WI38 (cell line): Measurements from ENCODE around the gene SAC3D1.
A peak's percentile ranks its signal among the peaks of the same experiment; 100 is the strongest.

Experiments used
- H3K4me3 ChIP-seq: 2 replicates; pipeline ENCODE4 v1.5.1; 2011; ENCODE audit warnings: low read depth, mild to moderate bottlenecking, control low read depth, low read length
- TF ChIP-seq, protein P1 (sequence below): IDR thresholded peaks from 2 replicates; pipeline ENCODE4 v1.5.1; 2012; ENCODE audit warnings: low read depth, mild to moderate bottlenecking, control low read depth, low read length

Gene SAC3D1

DNA sequence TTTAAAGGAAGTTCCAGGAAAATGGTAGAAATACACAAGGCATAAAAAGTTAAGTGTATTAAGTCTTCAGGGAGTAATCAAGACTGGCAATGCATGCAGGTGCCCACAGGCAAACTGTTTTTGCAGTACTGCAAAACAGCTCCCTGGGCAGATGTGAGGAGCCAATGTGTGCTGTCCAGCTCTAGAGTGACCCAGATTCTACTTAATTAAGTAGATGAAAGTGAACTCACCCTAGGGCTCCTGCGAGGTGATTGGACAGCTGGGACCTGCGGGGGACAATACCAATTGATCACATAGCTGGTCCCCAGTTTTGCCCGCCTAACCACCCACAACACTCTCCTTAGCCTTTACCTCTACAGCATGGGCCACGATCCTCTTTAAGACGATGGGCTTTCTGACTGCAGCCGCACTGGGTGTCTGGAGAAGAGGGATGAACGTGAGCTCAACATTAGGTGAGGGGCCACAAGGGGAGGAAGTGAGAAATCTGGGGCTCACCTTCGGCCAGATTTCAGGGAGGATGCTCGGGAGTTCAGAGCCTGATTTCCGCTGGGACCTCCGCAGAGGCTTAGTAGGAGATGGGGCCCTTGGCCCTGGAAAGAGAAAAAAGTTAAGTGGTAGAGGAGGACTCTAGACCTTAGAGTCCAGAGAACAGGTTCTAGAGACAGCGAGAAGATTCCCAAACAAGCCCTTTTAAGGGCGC, 42.3 kb downstream of the SAC3D1 start:
- TF ChIP-seq, protein P1, sequence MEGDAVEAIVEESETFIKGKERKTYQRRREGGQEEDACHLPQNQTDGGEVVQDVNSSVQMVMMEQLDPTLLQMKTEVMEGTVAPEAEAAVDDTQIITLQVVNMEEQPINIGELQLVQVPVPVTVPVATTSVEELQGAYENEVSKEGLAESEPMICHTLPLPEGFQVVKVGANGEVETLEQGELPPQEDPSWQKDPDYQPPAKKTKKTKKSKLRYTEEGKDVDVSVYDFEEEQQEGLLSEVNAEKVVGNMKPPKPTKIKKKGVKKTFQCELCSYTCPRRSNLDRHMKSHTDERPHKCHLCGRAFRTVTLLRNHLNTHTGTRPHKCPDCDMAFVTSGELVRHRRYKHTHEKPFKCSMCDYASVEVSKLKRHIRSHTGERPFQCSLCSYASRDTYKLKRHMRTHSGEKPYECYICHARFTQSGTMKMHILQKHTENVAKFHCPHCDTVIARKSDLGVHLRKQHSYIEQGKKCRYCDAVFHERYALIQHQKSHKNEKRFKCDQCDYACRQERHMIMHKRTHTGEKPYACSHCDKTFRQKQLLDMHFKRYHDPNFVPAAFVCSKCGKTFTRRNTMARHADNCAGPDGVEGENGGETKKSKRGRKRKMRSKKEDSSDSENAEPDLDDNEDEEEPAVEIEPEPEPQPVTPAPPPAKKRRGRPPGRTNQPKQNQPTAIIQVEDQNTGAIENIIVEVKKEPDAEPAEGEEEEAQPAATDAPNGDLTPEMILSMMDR: no peak
- H3K4me3 ChIP-seq: peak overlapping the region; percentile 94

DNA sequence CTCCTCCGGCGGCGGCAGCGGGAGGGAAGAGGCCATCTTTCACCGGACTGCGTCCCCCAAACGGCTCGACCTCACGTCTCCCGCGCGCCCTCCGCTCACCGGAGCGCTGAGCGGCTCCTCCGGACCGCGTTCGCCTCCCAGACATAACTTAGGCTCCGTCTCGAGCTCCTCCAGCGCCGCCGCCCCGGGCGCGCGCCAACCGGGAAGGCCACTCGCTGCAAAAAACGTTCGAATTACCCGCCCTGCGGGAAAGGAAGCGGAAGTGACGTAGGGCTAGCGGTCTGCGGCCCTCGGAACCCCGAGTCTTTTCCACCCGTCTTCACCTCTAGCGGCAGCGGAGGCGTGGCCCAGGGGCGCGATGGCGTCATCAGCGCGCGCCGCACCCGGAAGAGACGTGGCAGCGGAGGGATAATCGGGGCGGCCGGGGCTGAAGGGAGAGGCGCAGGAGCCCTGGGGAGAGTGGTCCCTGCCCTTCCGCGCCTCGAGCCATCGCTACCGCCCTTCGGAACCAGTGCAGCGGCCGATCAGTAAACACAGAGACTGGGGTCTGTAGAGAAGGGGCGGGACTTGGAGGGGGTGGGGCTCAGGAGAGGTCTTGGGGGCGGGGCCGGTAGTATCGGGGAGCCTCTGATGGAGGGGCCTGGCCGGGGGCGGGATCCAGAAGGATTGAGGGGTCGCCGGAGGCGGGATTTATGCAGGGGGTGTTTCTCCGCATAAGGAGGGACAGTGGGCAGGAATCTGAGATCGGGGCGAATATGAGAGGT, 43.0 kb downstream of the SAC3D1 start, which contains the start of the genes CDCA5 and ZFPL1:
TSS of gene CDCA5 (minus strand) at position 207 of the 764 bp plus-strand sequence. CDS start at position 145, 62 bp downstream.
TSS of gene ZFPL1 (plus strand) at position 389 of the 764 bp plus-strand sequence. CDS start 477 bp downstream, outside the sequence.
- TF ChIP-seq, protein P1: no peak
- peak within 1 kb of the TSS; percentile 94 for H3K4me3 ChIP-seq

DNA sequence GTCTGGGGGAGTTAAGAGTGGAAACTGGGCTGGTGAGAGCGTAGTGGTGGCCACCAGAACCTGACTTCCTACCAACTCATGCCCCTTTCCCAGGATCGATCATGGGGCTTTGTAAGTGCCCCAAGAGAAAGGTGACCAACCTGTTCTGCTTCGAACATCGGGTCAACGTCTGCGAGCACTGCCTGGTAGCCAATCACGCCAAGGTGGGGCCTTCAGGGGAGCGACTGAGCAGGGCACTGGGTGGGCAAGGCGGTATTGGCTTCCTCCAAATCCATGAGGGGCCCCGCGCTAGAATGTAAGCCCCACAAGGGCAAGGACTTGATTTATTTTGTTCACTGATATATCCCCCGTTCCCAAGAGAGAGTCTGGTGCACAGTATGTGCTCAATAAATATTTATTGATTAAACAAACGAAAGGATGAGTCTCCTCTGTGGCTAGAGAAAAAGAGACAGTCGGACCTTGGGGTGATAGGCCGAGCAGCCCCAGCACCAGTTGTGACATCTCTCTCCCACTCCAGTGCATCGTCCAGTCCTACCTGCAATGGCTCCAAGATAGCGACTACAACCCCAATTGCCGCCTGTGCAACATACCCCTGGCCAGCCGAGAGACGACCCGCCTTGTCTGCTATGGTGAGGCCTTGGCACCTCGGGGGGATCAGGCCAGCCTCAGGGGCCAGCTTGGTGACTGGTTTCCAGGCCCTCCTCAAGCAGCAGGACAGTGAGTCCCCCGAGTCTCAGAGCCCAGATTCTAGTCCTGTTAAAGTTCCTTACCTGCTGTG, 43.8 kb downstream of the SAC3D1 start:
- peak overlapping the region; percentile 94 for H3K4me3 ChIP-seq
- TF ChIP-seq, protein P1: no peak

DNA sequence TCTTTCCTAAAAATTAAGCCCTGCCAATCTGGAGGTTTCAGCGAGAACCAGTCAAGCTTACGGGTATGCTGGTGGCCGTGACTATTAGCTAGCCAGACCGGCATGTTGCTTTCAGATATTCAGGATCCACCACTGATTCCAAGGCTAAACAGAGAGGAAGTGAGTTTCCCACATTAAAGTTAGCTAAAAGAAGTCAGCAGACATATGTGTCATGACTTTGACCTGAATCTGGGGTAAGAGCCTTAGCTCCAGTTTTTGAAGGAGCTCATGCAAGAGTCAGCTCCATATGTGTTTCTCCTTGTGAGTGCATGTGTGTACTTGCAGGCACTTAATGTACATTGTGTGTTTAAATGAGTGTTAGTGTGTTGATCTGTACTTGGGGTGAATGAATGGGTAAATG, 44.4 kb downstream of the SAC3D1 start:
- TF ChIP-seq, protein P1: no peak
- peak overlapping the region; percentile 94; the same call in 1 of the 2 replicates for H3K4me3 ChIP-seq

DNA sequence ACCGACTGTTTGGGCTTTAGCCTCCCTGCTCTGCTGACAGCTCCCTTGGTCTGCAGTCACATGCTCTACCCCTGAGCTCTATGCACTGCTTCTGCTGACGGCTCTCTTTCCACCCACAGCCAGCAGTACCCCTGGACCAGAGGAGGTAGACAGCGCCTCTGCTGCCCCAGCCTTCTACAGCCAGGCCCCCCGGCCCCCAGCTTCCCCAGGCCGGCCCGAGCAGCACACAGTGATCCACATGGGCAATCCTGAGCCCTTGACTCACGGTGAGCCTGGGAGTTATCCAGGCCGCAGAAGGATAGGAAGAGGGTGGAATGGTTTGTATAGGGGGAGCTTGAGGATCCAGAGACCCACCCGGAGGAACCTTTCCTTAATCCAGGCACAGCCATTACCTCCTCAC, 45.8 kb downstream of the SAC3D1 start:
- H3K4me3 ChIP-seq: no peak overlapping the region
- TF ChIP-seq, protein P1: no peak

DNA sequence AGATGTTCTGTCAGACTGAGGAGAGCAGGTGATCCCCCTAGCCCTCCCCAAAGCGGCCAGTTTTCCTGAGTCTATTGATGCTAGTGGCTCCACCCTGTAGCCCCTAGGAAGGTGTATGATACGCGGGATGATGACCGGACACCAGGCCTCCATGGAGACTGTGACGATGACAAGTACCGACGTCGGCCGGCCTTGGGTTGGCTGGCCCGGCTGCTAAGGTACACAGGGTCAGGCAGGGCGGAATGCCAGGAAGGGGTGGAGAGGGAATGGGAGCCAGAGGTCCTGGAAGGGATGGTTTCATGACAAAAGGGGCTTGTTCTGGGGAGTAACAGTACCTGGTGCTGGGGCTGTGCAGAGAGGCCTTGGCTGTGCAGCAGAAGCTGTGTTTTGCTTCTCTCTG, 46.2 kb downstream of the SAC3D1 start:
- TF ChIP-seq, protein P1: no peak
- H3K4me3 ChIP-seq: no peak overlapping the region
